Right hindlimb (tissue), 1 donor: ENCODE measurements around the gene FGF12.
"Not testable (repeated sequence)": the region's sequence is repeated elsewhere in the genome, so short reads cannot be mapped to it uniquely, and the experiment has no call there.

Experiments
- DNase-seq: peaks from one replicate; pipeline ENCODE4 v3.0.0-alpha.2; 2018

Gene FGF12

DNA sequence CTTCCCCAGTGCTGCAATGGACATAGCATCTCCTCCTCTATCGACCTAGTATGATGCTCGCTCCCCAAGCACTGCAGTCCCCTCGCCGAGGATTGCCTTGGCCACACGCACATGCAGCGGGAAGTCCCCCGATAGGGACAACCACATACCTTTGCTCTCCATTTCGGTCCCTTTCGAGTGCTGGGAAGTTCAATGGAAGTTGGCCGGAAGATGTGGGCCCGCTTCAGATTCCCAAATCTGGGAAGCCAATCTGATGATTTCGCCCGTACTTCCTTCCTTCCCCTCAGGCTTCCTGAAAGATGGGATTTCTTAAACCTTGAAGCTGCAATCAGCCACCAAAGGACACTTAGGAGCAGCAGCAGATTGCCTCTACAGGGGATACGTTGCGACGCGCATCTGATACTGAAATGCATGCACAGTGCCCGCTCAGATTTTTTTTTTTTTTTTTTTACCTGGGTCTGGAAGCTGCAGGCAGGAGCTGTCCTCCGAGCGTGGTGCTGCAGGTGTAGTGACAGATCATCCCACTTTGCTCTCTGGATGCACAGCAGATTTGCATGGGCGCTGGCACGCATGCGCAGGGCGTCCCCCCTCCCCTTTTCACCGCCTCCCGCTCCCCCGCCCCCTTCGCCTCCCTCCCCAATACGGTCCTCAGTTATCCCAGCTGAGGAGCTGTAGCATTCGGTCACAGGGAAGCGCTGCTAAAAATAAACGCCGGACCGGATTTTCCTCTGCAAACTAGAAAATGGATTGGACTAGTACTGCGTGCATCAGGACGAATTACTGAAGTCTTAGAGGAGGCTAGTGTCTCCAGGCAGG is at the start of gene FGF12:
Gene FGF12, minus strand, starts transcription at position 510 of the 816 bp plus-strand sequence.
- peak; percentile 88 for DNase-seq

DNA sequence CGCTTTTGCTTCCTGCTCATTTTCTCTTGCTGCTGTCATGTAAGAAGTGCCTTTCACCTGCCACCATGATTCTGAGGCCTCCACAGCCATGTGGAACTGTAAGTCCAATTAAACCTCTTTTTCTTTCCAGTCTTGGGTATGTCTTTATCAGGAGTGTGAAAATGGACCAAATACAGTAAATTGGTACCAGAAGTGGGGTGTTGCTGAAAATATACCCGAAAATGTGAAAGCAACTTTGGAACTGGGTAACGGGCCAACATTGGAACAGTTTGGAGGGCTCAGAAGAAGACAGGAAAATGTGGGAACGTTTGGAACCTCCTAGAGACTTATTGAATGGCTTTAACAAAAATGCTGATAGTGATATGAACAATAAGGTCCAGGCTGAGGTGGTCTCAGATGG is 47.0 kb upstream of the FGF12 start:
- not testable (repeated sequence) for DNase-seq

DNA sequence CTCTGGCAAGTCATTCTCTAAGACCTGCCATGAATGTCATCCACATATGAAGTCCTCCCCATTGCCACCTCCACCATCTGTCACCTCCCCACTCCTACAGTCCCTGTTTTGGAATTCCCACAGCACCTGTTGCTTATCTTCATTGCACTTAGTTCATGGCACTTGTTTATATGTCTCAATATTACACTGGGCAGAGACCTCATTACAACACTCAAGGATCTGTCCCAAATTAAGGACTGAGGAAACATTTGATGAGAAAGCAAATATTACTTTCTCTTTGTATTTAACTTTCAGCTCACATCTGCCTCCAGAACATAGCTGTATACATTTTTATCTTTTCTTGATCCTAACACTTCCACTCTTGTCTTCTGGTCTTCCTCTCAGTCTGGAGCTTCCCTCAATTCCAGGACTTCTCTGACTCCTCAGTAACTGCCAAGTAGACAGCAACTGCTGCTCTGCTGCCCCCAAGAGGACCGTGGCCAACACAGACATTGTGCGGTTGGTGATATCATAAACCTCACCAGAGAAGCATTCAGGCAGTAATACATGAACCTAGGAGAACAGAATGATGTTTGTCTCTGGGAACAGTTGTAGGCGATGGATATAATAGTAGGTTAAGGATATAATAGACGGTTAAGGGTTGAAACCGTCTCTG is 45.0 kb upstream of the FGF12 start:
- no peak for DNase-seq

DNA sequence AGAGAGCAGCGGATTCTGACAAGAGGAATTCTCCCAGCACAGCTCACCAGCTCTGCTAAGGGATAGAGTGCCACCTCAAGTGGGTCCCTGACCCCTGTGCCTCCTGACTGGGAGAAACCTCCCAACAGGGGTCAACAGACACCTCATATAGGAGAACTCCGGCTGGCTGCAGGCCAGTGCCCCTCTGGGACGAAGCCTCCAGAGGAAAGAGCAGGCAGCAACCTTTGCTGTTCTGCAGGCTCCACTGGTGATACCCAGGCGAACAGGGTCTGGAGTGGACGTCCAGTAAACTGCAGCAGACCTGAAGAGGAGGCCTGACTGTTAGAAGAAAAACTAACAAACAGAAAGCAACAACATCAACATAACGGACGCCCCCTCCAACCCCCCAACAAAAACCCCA is 31.3 kb upstream of the FGF12 start:
- no peak for DNase-seq

DNA sequence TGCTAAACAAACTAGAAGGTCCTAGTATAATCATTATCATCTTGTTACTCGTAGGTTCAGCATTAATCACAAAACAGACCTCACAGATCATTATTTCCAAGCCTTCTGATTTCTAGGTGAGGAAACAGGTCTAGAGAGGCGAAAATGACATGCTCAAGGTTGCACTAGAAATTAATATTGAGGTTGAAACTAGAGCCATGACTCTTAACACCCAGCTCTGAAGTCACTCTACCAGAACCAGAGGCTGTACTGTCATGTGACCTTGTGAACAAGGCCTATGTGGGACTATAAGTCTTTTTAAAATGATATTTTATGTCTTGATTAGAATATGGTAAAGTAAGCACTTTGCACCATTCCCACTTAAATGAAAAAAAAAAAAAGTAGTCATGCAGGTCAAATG is 23.8 kb upstream of the FGF12 start:
- no peak for DNase-seq

DNA sequence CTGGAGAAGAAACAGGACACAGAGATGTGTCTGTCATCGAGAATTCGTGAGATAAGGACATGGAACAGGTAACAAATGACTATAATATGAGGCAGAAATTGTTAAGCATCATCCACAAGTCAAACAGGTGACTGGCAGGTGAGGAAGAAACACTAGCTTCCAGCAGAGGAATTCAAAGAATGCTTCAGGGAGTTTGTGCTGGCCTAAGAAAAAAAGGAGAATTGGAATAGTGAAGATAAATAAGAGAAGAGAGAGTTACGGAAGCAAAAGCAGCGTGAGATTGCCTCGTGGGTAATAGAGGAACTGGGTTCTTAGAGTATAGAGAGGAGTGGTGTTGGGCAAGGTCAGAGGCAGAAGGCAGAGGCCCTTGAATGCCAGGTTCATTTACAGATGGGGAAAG is 22.9 kb upstream of the FGF12 start:
- no peak for DNase-seq

DNA sequence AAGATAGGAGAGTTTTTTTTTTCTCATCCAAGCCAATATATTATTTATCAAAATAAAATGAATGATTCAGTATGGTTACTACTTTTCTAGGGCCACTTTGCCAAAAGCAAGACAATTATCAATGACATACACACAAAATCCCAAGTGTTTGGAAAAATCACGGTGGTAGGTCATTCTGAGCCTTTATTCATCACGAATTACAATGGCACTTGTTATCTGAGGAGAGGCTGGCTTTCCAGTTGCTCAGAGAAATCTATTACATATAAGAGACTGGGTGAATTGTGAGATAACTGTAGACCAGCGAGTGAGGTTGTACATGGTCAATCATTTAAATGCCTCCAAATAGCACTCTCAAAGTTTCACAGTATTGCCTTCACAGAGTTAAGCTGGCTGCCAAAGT is 20.4 kb upstream of the FGF12 start:
- DNase-seq: no peak

DNA sequence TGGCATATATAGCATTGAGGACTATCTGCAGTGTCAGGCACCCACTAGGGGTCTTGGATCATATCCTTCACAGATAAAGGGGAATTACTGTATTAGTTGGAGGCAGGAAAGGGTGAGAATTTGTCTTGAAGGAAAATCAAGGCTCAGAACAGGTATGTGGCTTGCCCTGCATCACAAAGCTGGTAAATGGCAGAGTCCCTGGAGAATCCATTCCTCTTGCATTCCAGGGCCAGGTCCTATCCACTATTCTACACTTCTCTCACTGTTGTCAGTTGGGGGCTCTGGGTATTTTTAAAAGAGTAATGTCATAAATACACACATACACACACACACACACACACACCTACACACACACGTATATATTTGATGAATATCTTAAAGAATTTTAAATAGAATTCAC is 19.8 kb upstream of the FGF12 start:
- no peak for DNase-seq

DNA sequence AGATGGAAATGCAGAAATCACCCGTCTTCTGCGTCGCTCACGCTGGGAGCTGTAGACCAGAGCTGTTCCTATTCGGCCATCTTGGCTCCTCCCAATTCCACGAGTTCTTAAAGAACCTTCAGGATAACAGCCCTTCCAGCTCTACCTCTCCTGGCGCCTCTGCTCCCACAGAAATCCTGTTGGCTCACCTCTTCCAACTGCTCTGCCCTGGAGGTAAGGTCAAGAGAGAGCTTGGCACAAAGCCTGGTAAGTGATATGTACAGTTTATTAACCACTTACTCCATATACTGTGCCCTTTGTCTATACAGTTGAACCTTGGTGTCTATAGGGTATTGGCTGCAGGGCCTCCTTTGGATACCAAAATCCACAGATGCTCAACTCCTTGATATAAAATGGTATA is 17.8 kb upstream of the FGF12 start:
- no peak for DNase-seq

DNA sequence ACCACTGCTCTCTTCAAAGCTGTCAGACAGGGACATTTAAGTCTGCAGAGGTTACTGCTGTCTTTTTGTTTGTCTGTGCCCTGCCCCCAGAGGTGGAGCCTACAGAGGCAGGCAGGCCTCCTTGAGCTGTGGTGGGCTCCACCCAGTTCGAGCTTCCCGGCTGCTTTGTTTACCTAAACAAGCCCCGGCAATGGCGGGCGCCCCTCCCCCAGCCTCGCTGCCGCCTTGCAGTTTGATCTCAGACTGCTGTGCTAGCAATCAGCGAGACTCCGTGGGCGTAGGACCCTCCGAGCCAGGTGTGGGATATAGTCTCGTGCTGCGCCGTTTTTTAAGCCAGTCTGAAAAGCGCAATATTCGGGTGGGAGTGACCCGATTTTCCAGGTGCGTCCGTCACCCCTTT is 17.3 kb upstream of the FGF12 start:
- not testable (repeated sequence) for DNase-seq

DNA sequence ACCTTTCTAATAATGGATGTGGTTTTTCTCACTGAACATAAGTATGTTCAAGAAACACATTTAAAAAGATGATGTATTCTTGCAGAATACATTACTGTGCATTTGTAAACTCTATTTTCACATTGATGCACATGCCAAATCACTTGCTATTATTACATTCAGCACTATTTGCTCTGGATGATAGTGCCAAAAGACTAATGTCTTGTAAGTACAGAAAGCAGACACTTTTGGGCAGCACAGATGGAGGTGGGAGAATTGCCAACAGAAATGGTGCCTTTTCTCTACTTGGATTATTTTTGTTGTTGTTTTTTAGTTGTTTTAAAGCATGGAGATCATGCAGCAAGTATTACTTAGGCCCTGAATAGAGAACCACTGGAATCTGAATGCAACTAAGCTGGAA is 10.2 kb upstream of the FGF12 start:
- DNase-seq: no peak

DNA sequence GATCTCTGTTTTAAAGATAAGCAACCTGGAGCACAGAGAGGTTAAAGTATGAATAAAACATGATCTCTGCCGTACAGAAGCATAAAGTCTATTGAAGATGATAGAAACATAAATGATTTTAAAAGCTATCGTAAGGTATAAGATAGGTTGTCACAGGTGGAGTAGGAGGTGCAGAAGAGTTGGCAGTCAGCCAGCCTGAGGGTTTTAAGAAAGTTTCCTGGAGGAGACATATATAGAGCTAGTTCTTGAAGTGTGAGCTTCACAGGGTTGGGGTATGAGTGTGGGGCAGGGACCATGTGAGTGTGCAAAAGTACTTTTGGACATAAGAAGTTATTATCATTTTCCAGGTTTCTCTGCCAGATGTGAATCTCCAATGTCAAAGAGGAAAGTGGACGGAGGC is 3.9 kb upstream of the FGF12 start:
- no peak for DNase-seq

DNA sequence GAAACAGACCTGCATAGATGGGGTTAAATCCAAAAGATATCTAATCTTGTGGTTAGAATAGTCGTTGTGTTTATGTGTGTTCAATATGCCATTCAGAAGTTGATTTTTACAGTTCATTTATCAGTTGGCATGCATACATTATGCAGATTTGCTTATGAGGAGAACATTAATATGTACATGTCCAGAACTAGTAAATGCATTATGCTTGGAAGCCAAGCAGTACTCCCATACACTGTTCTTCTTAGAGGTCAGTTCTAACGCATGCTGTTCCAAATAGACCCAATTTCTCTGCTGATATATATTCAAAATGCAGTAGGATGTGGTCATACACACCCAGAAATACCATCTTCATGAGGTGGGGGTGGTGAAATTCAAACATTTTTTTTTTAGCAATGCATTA is 956 bp downstream of the FGF12 start:
- DNase-seq: no peak

DNA sequence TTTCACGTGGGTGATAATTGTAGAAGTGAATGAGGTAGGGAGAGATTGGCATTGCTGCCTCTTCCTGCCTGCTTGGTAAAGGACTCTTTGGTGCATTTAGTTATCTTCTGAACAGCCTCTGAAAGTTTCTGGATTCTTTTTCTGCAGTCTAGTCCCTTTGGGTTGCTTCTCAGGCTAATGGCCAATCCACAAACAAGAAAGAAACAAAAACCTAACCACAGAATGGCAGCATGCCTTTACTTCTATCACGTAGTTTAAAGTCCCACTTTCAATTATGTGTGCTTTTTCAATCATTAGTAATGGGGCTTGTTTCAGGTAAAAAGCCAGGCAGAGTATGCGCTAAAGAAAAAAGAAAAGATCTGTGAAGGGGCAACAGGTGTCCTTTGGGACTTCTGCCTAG is 7.4 kb downstream of the FGF12 start:
- DNase-seq: no peak

DNA sequence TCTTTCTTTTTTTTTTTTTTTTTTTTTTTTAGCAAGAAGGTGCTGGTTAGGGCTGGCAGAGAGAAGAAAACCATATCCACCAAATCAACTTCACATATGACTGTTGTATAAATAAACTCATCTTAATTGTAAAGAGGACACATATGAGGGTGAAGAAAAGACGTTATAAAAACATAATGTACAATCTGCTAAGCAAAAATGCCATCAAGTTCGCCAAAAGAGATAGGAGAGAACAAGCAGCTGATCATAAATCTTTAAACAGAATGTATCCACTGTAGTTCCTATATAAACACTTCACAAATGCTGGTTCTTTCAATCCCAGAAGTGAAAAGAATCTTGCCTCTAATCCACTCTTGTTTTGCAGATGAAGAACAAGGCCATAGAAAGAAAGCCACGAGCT is 9.2 kb downstream of the FGF12 start:
- no peak for DNase-seq

DNA sequence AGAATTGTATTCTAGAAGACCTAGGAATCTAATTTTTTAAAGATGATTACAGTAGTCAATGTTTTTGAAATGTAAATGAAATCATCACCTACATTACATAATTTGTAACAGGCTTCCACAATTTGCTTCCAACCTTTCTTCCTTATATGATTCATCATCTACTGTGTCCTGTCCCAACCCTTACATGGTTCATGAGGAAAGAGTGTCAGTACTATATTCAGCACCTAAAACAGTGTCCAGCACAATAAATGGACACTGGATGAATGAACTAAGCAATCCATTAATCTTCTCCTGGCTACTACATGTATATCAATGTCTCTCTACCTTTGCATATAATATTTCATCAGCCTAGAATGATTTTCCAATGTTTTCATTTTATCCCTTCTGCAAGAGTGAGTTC is 12.2 kb downstream of the FGF12 start:
- DNase-seq: no peak

DNA sequence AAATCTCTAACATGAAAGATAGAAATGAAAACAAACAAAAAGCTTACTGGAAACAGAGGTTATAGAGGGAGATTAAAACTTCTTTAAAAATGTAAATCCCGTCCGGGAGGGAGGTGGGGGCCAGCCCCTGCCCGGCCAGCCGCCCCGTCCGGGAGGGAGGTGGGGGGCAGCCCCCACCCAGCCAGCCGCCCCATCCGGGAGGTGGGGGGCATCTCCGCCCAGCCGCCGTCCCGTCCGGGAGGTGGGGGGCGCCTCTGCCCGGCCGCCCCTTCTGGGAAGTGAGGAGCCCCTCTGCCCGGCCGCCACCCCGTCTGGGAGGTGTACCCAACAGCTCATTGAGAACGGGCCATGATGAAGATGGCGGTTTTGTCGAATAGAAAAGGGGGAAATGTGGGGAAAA is 16.2 kb downstream of the FGF12 start:
- not testable (repeated sequence) for DNase-seq

DNA sequence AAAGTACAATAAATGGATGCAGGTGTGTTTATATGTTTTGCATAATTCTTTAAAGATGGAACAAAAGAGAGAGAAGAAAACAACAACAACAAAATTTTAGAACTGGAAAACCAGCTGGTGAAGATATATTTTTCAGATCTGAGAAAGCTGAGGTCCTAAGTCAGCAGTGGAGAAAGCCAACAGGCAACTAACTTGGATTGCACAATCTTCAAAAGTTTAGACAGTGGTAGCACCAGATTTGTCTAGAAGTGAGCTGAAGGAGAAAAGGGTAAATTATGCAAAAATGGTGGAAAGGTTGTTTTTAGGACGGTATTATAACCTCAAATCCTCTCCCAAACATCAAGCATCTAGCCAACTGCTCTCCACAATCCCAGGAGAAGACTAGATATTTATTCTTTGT is 17.0 kb downstream of the FGF12 start:
- DNase-seq: no peak

DNA sequence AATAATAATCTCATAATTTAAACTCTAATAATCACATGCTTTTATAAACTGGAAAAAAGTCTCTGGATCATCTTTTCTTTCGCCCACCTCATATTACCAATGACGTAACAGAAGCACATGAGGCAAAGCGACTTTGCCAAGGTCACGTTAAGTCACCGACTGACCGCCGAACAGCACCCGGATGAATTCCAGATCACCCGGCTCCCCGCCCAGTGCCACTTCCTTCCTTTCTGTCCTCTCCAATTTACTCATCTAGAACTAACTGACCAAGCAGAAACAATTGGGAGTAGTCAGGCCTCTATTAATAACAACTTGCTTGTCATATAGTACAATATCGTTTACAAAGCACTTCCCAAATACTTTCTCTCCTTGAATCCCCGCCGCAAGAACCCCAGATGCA is 21.1 kb downstream of the FGF12 start:
- DNase-seq: no peak

DNA sequence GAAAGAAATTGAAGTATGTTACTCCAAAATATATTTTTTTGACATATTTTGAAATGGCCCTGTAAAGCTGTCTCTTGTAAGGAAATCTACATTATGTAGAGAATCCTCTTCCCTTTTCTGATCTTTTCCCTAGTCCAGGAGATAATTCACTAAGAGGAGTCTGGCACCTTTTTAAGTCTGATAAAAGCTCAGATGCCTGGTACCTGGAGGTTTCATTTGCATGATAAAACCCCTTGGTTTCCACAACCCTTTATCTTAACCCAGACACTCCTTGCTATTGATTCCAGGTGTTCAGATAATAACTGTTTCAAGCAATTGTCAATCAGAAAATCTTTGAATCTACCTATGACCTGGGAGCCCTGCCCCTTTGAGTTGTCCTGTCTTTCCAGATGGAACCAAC is 26.5 kb downstream of the FGF12 start:
- DNase-seq: no peak

DNA sequence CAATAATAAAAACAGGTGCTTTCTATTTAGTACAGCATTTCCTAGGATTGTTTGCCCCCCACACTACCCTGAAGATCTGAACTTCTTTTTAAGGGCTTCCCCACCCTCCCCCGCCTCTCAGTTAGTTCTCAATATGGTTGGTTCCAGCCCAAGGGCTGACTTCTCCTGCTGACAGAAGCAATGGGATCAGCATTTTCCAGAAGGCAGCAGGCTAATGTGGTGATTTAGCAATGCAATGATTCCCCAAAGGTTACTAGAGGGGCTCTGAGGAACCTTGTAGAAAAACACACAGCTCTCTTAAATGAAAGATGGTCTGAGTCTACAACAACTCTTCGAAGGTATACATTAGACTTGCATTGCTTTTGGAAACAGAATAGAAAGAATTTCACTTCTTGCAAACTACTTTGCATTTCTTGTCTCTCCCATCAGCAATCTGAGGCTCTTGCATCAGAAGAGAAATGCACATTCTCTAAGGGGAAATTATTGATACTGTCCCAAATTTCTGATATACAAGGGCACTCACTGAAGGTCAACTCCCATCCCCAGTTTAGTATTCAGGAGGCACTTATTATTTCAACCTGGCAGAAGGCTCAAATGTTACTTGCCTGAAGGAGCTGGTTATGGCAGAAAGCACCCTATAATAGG is 30.3 kb downstream of the FGF12 start:
- DNase-seq: no peak

DNA sequence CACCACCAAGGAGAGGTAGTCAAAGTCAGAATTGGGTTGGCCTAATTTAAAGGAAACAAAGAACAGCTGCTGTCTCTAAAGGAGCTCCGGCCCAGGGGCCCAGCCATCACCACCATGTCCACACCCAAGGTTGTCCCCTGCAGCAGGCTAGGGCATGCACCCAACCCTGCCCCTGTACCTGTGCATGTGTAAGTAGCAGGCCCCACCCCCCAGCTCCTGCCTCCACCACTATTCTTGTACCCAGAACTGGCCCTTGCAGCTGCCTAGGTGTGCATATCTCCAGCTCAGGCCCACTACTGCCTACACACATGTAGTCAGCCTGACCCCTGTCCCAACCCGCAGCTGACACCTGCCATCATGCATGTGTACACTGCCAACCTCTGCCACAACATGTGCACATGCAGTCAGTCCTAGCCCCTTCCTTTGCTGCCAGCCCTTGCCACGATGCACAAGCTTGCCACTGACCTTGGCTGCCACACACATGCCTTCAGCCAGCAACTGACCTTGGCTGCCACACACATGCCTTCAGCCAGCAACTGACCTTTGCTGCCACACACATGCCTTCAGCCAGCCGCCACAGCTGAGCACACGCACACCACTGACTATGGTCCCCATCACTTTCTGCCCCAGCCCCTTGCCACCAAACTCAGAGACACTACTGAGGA is 39.7 kb downstream of the FGF12 start:
- no peak for DNase-seq

DNA sequence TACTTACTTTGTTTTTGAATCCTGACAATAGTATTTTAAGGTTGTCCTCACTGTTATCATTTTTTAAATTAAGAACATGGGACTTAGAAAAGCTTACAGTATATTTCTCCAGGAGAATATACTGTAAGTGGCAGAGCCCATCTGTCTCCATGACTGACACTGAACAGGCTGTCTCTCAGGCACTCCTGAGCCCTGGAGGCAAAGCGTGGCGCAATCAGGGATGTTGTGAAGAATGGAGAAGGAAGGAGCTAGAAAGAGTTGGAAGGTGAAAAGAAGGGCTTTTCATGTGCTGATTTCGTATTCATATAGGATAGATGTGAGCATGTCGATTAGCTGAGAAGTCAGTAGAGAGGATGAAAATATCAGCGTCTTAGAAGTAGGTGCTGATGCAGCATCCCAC is 41.5 kb downstream of the FGF12 start:
- no peak for DNase-seq

DNA sequence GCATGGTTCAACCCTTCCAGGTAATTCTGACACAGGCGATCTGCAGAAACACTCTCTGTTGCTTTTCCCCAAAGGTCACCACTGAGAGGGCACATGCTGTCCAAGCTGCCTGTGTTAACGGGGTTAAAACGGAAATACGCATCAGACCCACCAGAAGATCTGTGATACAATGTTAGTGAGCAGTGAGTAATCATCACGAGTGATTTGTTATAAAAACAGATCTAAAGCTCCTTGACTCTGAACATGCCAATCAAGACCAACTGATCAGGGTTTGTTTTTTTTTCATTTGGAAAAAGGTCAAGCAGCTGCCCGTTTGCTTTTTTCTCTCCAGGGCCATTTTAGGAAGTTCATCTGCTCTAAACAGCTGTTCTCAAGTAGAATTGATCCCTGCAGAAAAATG is 43.2 kb downstream of the FGF12 start:
- DNase-seq: no peak
